HCEC 1CT (cell line): Measurements from ENCODE around the gene NOS2.
"Not testable (repeated sequence)": the region's sequence is repeated elsewhere in the genome, so short reads cannot be mapped to it uniquely, and the experiment has no call there.

Source experiments
- DNase-seq: peaks from one replicate; pipeline ENCODE4 v3.0.0-alpha.2; 2017

Gene NOS2

DNA sequence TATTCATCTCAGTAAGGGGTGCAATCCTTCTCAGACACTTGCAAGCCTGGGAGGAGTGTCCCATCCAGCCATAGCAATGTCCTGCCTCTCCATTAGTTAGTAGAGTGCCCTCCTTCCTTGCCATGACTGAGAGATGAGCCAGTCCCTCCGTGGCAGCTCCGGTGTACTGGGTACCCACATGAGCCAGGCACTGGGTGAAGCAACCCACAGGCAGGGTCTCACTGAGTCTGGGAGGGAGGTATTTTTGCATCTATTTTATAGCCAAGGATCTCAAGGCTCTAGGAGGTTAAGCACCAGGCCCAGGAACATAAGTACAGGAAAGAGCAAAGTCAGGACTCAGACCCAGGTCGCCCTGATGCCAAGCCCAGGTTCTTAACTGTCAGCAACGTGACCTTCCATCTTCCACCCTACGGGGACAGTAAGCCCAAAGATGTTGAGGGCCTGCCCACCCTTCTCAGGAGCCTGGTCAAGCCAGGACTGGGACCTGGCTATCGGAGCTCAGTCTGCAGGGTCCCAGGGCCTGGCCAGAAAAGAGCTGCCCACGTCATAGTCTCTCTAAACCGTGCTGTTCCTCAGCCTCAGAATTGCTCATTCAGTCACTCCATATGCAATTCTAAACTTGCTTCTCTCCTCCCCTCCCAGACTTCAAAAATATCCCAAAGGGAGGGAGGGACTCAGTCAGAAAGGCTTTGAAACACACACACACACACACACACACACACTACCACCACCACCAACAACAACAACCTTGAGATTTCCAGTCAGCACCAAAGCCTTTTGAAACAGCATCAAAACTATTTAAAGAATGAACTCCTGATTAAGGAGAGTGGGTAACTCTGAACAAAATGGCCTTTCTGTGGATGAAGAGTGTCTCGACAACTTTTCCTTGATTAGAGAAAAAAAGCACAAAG is 16.6 kb downstream of the NOS2 start:
- DNase-seq = no peak

DNA sequence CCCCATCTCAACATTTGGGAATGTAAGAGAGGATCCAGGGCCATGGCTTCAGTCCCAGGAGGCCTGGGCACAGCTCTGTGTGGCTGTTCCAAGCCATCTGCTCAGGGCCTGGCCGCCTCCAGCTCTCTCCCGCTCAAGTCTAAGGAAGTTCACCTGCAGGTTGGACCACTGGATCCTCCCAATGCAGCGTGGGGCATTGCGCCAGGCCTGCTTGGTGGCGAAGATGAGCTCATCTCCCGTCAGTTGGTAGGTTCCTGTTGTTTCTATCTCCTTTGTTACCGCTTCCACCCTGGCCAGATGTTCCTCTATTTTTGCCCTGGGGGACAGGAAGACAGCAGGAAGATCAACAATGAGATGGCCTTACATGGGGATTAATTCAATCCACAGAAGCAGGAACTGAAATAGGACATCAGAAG is 17.5 kb downstream of the NOS2 start:
- DNase-seq = no peak

DNA sequence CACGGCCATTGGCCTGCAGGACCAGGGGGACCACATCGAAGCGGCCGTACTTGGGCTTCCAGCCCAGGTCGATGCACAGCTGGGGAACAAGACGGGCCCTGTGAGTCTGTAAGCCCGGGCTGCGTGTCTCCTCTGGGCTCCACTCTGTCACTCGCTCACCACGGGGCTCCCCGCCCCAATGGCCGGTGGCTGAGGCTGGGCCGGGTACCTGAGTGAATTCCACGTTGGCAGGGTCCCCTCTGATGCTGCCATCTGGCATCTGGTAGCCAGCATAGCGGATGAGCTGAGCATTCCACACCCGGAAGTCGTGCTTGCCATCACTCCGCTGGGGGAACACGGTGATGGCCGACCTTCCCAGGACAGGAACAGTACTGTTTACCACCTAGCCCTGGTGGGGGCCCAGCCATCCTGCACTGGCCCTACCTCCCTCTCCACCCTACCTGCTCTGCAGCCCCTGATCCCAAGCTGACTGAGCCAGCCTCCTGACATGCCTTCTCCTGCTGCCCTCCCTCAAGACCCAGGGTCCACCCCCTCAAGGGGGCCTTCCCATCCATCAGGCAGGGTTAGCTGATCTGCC is 19.4 kb downstream of the NOS2 start:
- DNase-seq = no peak

DNA sequence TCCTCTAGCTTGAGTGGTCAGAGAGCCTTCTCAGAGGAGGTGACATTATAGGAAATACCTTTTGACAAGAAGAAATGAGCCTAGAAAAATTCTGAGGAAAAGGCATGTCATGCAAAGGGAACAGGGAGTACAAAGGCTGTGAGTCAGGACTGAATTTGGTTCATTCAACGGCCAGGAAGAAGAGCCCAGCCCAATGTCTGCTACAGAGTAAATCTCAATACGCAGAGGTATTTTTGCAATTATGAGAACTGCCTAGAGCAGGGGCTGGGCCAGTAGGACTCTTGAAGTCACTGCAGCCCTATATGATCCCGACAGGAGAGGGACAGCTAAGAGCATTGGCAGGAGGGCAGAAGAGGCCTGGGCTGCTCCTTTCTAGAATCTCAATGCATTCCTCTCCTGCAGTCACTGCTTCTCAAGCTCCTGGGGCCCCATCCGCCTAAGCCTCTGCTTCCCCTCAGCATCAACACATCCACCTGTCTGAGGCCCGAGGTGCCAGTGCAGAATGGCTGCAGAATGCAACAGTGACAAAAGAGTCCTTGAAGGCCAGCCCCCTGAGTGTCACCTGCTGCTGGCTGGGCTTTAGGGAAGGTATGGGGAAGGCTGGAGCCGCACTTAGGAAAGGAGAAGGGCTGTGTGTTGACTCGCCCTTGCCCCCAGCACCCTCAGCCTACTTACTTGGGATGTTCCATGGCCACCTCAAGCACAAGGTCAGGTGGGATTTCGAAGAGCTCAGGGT is 20.1 kb downstream of the NOS2 start:
- DNase-seq = no peak

DNA sequence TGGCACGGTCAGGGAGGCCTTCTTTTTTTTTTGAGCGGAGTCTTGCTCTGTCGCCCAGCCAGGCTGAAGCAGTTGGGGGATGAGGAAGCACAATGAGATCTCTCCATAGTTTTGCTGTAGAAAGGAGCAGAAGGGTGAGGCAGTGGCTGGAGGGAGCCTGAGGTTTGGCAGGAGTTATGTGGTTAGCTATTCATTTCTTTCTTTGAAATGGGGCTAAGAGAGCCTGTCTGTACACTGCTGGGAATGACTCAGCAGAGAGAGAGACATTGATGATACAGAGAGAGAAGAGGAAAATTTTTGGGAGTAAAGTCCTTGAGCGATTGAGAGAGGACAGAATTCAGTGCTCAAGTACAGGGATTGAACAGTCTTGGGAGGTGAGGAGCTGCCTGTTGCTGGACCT is 22.1 kb downstream of the NOS2 start:
- no peak for DNase-seq

DNA sequence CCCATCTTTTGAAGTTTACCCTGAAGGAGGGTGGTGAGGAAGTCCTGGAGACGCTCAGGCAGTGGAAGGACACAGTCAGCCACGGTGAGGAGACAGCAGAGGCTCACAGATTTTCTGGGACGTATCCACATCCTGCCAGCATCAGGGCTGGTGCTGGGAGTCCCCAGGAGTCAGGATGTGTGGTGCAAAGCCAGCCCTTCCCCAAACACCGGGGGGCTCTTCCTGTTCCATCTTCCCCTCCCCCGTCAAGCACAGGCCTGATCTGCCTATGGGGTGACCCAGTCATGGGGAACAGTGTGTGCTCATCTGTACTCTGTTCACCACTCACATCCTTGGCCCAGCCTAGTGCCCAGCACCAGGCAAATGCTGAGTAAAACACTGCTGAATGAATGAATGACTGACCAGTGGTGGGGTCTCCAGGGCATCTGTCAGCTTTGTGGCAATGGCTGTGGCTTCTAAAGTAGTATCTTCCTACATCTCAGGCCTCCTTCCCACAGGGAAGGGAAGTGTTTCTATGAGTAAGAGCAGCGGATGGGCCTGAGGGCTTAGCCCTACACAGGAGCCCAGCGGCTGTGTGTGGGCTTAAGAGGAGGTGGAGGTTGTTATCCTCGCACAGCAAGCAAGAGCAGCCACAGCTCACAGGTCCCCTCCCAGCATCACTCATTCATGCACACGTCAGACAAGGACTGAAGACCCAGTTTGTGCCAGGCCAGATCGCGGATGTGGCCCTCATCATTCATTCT is 23.3 kb downstream of the NOS2 start:
- DNase-seq = no peak

DNA sequence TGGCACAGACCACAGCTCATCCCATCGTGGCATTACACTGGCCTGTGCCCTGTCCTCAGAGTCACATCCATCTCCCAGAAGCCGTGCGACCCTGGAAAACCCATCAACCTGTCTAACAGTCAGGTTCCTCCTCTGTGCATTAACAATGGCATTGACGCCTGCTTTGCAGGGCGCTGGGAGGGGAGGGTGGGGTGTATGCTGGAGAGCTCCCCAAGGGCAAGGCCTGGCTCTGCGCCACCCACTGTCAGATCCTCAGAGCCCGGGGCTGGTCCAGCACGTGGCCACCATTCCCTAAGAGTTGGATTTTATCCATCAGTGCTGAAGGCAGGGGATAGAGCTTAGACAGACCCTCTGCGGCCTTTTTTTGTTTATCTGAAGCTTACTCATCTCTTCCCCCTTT is 28.7 kb downstream of the NOS2 start:
- DNase-seq = no peak

DNA sequence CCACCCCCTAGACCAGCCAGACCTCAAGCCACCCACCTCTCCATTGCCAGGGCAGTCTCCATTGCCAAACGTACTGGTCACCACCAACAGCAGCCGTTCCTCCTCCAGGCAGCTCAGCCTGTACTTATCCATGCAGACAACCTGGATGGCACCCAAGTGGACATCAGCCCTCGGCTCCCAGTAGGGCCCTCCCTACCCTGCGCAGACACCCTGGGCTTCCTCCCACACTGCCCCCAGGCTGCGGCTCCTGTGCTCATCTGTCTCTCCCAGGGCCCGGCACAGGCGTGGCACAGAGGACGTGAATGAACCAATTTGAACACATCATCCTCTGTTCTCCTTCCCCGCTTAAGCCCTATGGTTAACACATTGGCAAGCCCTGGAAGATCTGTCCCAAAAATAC is 29.5 kb downstream of the NOS2 start:
- no peak for DNase-seq

DNA sequence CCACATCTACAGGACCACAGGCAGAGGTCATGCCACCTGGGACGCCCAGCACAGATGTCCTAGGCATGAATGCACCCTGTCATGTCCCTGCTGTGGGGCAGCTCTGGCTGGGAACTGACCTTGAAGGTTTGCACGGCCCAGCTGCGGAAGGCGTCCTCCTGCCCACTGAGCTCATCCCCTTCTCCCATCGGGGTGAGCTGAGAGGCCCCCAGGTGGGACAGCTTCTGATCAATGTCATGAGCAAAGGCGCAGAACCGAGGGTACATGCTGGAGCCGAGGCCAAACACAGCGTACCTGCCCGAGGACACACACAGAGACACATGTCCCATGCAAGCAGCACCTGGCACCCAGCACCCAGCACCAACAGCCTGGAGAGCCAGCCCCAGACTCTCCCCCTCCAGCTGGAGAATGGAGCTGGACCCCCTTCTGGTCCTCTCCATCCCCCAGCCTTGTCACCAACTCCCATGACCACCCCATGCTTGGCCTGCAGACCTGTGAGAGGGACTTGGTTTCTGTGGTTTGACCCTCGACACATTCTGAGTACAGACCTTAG is 31.4 kb downstream of the NOS2 start:
- no peak for DNase-seq

DNA sequence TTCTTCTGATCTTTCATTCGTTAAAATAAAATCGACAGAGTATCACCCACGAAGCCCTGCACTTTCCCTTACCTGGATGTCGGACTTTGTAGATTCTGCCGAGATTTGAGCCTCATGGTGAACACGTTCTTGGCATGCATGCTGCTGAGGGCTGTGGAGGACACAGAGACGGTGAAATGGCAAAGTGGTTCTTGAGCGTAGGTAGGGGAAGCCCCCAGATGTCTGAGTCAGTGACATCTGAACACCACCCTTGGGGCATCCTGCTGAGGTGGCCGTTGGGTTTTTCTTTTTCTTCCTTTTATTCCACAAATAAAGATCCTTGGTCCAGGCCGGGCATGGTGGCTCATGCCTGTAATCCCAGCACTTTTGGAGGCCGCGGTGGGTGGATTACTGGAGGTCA is 33.9 kb downstream of the NOS2 start:
- no peak for DNase-seq

DNA sequence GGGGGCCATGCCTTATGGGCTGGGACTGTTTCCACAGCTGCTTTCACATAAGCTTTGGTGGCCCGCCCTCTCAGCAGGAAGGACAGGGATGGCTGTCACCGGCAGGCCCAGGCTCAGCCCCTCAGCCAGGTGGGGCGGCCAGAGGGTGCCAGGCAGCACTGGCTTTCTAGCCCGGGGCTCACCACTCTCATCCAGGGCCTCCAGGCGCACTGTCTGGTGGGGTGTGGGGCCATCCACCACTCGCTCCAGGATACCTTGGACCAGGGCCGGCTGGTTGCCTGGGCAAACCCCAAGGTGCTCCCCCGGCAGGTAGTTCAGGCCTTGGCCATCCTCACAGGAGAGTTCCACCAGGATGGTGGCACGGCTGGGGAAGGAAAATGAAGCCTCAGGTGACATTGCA is 35.0 kb downstream of the NOS2 start:
- no peak for DNase-seq

DNA sequence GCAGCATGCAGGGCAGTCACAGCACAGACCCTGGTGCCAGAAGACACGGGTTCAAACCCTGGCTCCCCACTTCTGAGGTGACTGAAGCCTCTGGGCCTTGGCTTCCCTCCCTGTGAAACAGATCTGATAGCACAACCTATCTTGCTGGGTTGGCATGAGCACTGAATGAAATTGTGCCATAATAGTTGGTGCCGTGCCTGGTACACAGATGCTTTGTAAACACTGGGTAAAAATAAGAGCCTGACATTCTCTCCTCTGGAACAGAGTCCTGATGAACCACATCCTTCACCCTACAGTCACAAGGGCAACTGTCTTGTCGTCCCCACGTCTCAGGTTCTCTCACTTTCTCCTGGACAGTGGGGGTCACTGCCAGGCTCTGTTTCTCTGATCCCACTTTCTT is 35.7 kb downstream of the NOS2 start:
- no peak for DNase-seq

DNA sequence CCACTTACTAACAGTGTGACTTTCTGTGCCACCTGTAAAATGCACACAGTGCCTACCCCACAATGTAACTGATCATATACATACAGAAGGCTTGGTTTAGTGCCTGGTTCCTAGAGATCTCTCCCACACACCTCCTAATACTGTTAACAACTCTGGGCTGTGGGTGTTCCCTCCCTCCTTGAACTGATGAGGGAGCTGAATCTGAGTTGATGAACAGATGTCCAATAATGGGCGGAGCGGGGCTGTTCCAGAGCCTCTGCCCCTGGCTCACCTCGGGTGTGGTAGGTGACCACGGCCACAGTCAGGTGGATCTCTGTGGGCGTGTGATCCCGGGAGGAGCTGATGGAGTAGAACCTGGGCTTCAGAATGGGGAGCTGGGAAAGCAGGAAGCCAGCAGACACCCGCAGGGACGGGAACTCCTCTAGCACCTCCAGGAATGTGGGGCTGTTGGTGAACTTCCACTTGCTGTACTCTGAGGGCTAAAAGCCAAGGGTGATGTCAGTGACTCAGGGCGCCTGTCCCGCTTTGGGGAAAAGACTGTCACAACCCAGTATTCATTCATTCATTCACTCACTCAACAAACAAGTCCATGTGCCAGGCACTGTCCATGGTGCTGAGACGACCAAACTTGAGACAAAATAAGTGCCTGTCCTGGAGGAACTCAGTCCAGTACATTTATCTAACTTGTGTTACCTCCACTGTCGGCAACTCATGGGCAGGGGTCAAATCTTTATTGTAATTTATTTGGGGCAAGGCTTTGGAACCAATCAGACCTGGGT is 37.6 kb downstream of the NOS2 start:
- no peak for DNase-seq

DNA sequence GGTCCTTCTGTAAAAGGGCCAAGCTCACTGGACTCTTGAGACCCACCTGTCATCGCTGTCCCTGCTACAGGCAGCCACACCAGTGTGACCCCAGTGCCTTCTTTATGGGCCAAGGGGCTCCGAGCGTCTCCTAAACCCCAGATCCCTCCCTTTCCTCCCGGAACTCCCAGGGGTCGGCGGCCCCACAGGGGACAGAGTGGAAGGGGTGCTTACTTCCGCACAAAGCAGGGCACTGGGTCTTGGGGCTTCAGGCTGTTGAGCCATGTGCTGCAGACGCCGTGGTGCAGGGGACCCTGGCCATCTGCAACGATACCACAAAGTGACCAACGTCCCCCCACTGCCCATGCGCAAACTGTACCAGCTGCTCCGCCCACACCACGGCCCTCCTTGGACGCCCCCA is 39.4 kb downstream of the NOS2 start:
- DNase-seq = not testable (repeated sequence)

DNA sequence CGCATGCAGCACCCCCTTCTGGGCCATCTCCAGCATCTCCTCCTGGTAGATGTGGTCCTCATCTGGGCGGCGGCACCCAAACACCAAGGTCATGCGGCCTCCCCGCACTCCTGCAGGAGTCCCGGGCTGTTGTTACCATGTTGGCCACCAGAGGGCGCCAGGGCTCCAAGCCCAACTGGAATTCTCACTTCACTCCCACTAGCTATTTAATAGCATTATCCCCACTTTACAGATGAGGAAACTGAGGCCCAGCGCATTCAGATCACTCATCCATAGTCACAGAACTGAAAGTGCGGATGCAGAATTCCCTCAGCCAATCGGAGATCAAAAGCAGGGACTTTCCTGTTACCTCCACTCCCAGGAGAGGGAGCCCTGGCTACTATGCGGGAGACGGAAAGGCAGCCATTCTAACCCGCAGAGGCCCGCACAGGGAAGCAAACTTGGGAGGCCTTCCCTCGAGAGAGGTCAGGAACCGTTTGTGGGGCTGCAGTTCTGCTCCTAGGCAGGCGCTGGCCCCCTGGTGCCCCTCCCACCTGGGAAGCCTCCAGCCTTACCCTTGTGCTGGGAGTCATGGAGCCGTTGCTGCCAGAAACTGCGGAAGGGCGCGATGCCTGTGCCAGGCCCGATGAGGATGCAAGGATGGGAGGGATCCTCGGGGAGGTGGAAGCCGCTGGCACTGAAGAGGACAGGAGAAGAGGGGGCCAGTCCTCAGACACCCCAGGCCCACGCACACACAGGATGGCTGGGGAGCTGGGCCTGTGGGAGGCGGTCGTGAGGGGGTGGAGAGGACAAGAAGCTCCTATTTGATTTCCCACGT is 40.1 kb downstream of the NOS2 start:
- peak; percentile 7 for DNase-seq

DNA sequence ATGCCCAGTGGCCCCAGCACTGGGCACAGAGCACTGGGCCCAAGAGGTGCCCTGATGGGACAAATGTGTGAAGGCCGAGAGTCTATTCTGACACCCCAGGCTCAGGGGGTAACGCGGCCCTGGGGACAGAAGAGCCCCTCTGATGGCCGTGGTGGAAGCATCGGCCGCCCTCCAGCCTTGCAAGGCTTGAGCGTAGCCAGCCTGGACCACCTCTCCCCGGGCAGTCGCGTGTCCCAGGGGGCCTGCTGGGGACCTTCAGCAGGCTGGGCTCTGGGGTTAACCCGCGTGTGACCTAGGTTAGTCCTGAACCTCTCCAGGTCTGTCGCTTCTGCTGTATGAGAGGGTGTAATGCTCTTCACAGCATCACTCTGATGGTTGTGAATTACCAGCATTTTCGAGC is 40.8 kb downstream of the NOS2 start:
- DNase-seq = no peak

DNA sequence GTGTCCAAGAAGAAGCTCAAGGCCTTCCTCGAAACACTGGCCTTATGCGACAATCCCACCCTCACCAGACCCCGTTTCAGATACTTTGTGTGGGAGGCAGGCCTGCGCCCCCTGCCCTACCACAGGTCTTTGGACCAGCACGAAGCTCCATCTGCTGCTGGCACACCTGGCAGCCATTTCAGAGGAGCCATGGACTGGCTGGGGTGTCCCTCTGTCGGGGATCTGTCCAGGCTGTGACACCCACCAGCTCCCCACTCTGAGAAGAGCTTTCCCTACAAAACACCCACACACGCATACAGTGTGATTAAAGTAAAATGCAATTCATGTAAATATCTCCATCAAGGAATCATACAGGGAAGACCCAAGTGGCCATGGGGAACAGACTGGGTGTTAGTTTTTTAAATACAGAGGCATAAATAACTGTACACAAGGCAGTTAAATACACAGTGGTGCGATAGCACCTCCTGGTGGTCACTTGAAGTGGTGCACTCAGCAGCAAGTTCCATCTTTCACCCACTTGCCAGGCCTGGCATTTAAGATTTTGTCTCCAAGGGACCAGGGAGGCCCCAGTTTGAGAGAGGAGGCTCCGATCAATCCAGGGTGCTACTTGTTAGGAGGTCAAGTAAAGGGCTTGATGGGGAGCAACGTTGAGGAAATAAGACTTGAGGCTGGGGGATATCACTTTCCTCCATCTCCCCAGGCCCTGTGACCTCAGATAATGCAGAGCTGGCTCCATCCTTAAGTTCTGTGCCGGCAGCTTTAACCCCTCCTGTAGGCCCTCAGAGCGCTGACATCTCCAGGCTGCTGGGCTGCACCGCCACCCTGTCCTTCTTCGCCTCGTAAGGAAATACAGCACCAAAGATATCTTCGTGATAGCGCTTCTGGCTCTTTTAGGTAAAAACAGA is 43.6 kb downstream of the NOS2 start:
- DNase-seq = no peak

DNA sequence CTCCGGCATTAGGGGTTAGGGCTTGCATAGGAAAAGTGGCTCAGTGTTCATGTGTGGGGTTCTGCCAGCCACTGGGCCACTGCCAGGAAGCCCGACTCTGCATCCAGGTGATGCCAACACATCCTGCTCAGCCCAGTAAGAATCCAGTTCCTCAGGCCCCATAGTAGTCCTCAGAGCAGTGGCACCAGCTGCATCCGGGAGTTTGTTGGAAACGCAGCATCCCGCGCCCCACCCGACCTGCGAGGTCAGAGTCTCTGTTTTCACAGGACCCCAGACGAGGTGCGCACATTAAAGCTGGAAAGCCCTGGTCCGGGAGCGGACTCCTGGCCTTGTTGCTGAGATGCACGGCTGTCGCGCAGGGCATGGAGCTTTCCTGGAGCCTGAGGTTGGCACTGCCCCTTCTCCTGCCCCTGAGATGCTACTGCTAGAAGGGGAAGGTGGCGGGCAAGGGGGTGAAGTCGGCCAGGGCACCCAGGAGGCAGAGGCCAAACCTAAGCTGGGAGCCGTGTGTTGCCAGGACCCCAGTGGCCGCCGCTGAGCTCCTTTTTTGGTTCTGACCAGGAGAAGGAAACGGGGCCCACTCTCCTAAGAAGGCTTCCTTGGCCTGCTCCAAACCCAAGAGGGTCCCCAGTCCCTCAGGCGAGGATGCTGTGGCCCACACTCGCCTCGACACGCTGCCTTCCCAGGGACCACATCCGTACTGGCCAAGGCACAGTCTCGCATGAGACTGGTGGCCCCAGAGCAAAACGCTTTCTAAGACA is 44.4 kb downstream of the NOS2 start:
- DNase-seq = no peak

DNA sequence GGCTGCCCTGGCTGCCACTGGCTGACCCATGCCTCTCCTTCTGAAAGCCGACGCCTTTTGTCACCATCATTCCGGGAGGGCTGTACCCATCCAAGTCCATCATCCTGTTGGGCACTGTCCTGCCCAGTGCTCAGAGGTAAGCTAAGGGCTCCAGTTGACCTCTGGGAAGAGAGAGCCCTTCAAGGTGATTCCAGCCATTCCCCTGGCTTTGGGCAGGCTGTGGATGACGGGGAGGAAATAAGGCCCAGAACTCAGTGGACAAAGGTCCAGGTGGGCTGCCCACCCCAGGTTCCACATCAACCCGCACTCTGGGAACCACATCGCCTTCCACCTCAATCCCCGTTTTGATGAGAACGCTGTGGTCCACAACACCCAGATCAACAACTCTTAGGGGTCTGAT is 45.8 kb downstream of the NOS2 start:
- DNase-seq = no peak
